ENCODE measurements around the gene NOS1AP.
"Not testable (repeated sequence)": the region's sequence is repeated elsewhere in the genome, so short reads cannot be mapped to it uniquely, and the experiment has no call there.

NOS1AP gene

DNA sequence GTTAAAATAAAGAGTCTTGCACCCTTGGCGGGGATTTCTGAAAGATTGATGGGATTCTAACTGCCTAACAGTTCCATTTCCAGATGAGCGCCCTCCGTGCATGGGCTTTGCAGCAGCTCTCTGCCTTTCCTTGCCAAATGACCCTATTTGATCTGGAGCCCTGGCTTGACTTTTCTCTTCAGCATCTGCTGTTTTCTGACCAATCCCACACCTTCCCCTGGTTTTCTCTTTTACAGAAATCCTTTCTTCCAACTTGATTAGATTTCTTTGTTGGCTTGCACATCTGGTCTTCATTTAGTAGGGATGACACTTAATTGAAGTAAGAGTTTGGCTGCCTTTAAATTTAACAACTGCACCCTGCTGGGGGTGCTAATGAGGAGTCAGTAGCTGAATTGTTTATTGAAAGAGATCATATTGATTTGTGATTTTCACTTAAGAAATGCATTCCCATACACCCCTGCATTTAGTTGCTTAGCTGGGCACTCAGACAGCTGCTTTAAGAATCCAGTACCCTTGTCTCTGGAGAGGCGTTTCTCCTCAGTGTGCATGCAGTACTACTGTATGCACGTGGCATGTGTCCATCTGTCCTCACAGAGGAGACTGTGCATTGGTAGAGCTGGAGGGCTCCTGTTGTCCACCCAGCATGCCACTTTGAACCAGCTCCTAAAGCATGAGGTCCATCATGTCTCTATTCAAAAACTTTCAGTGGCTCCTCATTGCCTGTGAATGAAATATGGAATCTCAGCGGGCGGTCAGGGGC, 99.7 kb downstream of the NOS1AP start:
- DNase-seq (ENCODE audit: low spot score), result no peak

- no peak for DNase-seq (ENCODE audit: low spot score)
Observed at GRCh38 chr1:162171111-162171510, 101.6 kb downstream of the NOS1AP start.

DNA sequence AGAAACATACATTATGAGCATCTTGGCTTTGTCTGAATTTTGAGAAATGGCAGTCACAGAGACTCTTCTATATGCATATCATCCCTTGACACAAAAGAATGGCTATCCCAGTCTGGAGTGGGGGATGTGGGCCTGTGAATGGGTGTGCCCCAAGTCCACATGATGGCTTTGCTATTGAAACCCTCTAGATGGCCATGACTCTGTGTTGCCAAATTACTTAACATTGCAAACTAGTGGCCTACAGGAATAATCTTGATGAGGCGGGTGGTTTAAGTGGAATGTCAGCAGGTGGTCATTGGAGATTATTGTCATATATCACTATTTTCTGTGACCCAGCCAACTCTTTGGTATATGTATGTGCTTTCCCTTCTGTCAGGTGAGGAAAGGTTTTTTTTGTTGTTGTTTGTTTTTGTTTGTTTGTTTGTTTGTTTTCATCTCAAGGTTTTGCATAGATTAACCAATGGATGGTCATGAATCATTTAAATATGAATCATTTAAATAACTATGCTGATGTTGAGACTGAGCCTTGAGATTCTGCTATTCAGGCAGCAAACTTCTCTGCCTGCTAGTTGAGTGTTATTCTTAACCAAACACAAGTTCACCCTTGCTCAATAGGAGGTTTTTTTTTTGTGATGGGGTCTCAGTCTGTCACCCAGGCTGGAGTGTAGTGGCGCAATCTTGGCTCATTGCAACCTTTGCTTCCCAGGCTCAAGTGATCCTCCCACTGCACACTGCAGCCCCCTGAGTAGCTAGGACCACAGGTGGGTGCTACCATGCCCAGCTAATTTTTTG, 103.0 kb downstream of the NOS1AP start:
- DNase-seq (ENCODE audit: low spot score), result no peak

DNA sequence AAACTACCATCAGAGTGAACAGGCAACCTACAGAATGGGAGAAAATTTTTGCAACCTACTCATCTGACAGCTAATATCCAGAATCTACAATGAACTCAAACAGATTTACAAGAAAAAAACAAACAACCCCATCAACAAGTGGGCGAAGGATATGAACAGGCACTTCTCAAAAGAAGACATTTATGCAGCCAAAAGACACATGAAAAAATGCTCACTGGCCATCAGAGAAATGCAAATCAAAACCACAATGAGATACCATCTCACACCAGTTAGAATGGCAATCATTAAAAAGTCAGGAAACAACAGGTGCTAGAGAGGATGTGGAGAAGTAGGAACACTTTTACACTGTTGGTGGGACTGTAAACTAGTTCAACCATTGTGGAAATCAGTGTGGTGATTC, 104.1 kb downstream of the NOS1AP start:
- DNase-seq (ENCODE audit: low spot score), result not testable (repeated sequence)

- not testable (repeated sequence) for DNase-seq (ENCODE audit: low spot score)
Observed at GRCh38 chr1:162174027-162174426, 104.5 kb downstream of the NOS1AP start.

GRCh38 chr1:162175379-162176081, 106.0 kb downstream of the NOS1AP start:
- no peak for DNase-seq (ENCODE audit: low spot score)

GRCh38 chr1:162177126-162177525, 107.6 kb downstream of the NOS1AP start:
- no peak for DNase-seq (ENCODE audit: low spot score)

GRCh38 chr1:162178432-162178831, 108.9 kb downstream of the NOS1AP start:
- DNase-seq (ENCODE audit: low spot score), result no peak

DNA sequence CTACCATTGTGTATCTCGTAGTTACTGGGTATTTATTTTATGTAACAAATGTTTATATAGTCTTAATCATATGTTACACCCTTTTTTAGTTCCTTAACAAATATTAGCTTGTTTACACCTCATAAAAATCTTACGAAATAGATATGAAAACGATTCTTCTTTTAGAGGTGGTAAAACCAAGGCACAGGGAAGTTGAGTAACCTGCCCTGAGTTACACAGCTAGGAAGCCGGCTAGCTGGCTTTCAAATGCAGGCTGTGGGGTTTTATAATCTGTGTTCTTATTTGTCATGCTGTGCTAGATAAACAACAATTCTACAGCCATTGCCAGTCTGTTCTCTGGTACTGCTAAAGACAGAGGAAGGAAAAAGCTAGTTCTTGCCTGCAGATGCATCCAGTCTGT, 109.6 kb downstream of the NOS1AP start:
- DNase-seq (ENCODE audit: low spot score), result no peak

DNA sequence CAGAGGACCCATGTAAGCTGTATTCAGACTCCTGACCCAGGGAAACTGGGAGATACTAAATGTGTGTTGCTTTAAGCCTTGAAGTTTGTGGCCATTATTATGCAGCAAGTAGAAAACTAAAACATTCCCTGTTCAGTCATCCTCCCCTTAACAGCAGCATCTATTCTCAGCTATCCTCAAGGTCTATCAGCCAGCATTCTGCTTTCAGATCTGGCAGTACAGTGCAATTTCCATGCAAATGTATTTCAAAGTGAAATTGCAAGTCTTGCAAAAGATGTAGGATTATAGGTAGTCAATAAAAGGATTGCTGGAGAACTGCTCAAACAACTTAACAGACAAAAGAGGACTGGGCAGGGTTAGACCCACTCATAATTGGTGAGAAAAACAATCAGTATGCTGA, 111.3 kb downstream of the NOS1AP start:
- no peak for DNase-seq (ENCODE audit: low spot score)

- no peak for DNase-seq (ENCODE audit: low spot score)
Observed at GRCh38 chr1:162182090-162182489, 112.6 kb downstream of the NOS1AP start.

DNA sequence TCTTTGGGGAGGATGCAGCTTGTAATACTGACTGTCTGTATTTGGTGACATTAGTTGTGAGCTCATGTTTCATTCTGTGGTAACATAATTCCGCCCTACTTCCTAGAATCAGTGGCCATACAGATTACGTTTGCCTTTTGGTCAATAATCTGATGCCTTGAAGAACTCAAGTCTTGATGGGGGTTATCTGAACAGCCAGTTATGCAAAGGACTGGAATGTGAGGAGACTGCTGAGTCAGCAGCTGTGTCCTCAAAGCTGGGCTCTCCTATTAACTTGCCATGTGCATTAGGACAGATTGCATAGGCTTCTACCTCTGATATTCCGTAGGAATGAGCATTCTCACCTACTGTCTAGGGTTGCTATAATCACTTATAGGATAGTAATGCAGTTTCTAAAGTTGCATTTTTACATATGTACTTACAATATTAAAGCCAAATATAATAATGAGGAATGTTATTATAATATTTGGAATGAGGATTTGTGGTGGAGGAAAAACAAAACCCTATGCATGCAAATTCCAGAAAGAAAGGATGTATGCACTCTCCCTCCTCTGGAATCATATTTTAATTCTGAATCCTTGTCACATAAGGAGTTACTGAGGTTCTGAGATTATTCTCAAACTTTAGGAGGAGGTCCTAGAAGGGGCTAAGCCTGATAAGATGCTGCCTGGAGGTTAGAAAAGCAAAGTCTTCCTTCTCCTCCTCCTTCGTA, 116.0 kb downstream of the NOS1AP start:
- no peak for DNase-seq (ENCODE audit: low spot score)

GRCh38 chr1:162186026-162186374, 116.5 kb downstream of the NOS1AP start:
- DNase-seq (ENCODE audit: low spot score), result no peak

DNA sequence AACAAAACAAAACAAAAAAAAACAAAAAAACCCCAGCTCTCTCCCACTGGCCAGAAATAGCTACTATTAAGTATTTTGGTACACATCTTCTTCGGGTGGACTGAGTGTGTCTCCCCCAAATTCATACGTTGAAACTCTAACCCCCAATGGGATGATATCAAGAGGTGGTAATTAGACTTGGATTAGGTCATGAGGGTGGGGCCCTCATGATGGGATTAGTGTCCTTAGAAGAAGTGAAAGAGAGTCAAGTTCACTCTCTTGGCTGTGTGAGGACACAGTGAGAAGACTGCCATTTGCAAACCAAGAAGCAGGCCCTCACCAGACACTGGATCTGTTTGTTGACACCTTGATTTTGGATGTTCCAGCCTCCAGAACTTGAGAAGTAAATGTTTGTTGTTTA, 116.9 kb downstream of the NOS1AP start:
- DNase-seq (ENCODE audit: low spot score), result no peak

DNA sequence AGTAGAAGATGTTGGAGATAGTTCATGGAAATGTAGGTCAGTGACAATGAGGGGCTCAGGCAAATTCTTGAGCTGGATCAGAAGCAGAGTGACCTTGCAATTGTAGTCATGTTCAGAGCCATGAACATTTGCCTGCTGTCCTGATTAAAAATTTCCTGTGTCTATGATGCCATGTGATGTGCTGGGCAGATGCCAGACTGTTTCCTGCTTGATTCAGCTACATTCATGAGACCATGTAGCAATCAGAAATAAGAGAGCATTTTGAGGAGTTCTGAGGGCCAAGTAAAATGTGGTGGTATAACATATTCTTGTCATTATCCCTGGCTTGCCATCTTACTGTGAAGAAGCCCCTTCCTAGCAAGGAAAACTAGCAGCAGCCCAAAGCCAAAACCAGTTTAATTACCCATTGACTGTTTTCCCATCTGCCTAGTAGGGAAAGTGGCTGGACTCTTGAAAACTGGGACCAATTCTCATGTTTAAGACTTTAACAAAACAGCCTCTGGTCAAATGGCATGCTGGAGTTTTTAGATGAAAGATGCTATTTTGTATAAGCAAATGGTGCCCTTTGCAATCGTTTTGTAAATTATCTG, 118.3 kb downstream of the NOS1AP start:
- no peak for DNase-seq (ENCODE audit: low spot score)

- DNase-seq (ENCODE audit: low spot score), result no peak
Observed at GRCh38 chr1:162189345-162189744, 119.9 kb downstream of the NOS1AP start.

- no peak for DNase-seq (ENCODE audit: low spot score)
Observed at GRCh38 chr1:162191396-162192305, 122.2 kb downstream of the NOS1AP start.

DNA sequence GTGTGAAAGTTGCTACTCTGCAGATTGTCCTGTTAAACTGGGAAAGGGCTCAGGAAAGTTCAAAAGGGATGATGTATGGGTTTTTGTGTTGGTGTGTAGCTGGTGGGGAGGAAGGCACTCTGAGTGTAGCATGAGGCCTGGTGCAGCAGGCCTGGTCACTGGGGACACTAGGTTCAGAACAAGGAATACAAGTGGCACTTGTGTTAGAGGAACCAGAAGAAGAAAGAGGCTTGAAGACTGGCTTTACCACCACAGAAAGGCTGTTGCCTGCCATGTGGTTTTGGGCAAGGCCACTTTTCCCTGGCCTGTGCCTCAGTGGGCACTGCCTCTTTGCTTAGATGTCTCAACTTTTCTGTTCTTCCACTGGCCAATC, 122.8 kb downstream of the NOS1AP start:
- no peak for DNase-seq (ENCODE audit: low spot score)

DNA sequence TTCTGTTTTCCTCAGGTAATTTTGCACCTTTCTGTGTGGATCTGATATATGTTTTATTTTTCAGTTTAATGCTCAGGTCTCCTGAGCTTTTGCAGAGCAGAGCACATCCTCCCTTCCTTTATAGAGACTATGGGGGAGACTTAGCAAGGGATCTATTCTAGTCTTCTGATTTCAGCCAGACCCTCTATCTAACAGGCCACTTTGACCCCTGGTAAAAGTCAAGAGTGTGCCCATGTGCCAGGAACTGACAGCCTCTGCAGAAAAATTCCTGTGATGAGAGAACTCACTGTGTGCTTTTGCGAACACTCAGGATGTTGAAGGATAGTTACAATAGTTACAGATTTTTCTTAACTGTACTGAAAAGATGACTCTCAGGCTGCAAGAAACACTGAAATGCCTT, 123.3 kb downstream of the NOS1AP start:
- no peak for DNase-seq (ENCODE audit: low spot score)

GRCh38 chr1:162193221-162193620, 123.7 kb downstream of the NOS1AP start:
- DNase-seq (ENCODE audit: low spot score), result no peak

GRCh38 chr1:162193815-162194214, 124.3 kb downstream of the NOS1AP start:
- no peak for DNase-seq (ENCODE audit: low spot score)
